Fibroblast of the aortic adventitia (primary cell): ENCODE data around the gene TMEM231. TPM values are rescaled to one million over a fixed set of nuclear protein-coding genes. Genes with fewer than 3 reads are reported as not detected.
"Not testable (repeated sequence)": the region's sequence is repeated elsewhere in the genome, so short reads cannot be mapped to it uniquely, and the experiment has no call there.

Experiments
- DNase-seq: peaks from one replicate; pipeline ENCODE4 v3.0.0-alpha.2; 2010; ENCODE audit warnings: low read depth
- H3K4me3 ChIP-seq: 2 replicates; pipeline ENCODE4 v1.5.1; 2011; ENCODE audit warnings: low read depth, mild to moderate bottlenecking, control low read depth, low read length, moderate library complexity
- total RNA-seq: library from RNA; depleted of rRNA; stranded (reverse); fragments of >200 nt; gene quantifications from 2 replicates; pipeline ENCODE4 v1.2.3, GENCODE V29; 2012; ENCODE audit warnings: low replicate concordance
- TF ChIP-seq, protein P1 (sequence below): IDR thresholded peaks from 2 replicates; pipeline ENCODE4 v1.5.1; 2011; ENCODE audit warnings: mild to moderate bottlenecking, low read length, control low read depth, inconsistent platforms; ENCODE audit not compliant: insufficient read depth

Gene TMEM231
- total RNA-seq, 1 donor: 13.9 TPM

DNA sequence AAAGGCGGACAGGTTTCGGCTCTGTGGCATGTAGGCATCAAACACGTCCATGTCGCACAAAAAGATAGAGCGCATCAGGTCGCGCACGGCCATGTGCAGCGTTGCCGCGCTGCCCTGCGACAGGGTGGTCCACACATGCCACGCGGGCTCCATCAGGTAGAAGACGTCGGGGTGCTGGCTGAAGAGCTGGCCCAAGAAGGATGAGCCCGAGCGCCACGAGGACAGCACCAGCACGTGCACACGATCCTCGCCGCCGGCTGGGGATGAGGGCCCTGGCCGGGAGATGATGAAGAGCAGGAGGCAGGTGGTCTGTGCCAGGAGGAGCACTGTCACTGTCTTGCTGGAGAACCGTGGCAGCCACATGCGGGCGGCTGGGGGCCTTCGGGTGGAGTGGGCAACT lies 26.1 kb downstream of the TMEM231 start:
- H3K4me3 ChIP-seq: no peak overlapping the region
- TF ChIP-seq, protein P1, sequence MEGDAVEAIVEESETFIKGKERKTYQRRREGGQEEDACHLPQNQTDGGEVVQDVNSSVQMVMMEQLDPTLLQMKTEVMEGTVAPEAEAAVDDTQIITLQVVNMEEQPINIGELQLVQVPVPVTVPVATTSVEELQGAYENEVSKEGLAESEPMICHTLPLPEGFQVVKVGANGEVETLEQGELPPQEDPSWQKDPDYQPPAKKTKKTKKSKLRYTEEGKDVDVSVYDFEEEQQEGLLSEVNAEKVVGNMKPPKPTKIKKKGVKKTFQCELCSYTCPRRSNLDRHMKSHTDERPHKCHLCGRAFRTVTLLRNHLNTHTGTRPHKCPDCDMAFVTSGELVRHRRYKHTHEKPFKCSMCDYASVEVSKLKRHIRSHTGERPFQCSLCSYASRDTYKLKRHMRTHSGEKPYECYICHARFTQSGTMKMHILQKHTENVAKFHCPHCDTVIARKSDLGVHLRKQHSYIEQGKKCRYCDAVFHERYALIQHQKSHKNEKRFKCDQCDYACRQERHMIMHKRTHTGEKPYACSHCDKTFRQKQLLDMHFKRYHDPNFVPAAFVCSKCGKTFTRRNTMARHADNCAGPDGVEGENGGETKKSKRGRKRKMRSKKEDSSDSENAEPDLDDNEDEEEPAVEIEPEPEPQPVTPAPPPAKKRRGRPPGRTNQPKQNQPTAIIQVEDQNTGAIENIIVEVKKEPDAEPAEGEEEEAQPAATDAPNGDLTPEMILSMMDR: no peak
- no peak for DNase-seq

DNA sequence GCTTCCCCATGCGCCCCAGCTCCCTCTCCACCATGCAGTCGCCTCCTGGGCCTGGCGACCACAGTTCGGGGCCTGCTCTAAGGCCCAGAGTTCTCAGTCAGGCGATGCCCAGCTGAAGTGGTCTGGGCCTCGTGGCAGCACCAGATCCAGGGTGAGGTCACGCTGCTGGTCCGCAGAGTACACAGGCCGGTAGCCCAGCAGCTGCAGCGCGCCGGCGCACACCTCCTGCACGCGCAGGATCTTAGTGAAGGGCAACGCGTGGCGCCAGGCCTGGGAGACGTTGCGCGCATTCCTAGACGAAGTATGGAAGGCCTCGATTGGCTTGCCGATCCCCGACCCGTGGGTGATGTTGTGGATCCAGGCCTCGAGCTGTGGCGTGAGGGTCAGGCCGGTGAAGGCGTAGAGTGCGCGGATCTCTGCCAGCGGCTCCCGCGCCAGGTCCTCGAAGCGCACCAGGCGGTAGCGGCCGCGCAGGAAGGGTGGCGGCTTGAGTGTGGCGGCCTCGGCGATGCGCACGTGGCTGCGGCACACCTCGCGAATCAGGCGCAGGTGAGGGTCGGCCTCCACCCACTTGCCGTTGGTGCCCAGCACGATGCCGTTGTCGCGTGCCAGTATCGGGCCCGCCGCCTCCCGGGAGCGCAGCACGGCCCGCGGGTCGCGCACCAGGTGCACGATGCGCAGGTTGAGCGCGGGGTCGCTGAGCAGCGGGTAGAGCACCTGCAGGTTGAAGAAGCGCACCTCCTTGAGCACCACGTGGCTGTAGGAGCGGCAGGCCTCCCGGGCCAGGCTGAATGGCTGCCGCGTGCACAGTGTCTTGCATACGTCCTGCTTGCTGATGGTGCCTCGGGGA lies 26.8 kb downstream of the TMEM231 start:
- no peak overlapping the region for H3K4me3 ChIP-seq
- DNase-seq: no peak
- TF ChIP-seq, protein P1: no peak

GRCh38 chr16:75527825-75528299 lies 28.2 kb downstream of the TMEM231 start:
- TF ChIP-seq, protein P1: no peak
- no peak overlapping the region for H3K4me3 ChIP-seq
- DNase-seq: peak; percentile 19

GRCh38 chr16:75526032-75526790 lies 29.8 kb downstream of the TMEM231 start:
- TF ChIP-seq, protein P1: no peak
- DNase-seq: no peak
- H3K4me3 ChIP-seq: no peak overlapping the region

DNA sequence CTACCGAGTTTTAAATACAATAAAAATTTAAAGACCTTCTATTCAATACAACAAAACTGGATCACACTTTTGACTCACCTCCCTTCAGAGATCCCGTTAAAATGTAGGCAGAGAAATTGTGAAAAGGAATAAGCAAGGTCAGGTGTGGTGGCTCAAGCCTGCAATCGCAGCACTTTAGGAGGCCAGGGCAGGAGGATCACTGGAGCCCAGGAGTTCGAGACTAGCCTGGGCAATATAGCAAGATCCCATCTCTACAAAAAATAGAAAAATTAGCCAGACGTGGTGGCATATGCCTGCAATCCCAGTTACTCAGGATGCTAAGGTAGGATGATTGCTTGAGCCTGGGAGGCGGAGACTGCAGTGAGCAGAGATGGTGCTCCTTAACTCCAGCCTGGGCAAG lies 36.9 kb downstream of the TMEM231 start:
- TF ChIP-seq, protein P1: no peak
- no peak overlapping the region for H3K4me3 ChIP-seq
- no peak for DNase-seq

- not testable (repeated sequence) for DNase-seq
- peak overlapping the region; percentile 82 for H3K4me3 ChIP-seq
Observed at GRCh38 chr16:75516189-75516966, 39.7 kb downstream of the TMEM231 start.
